ENCODE data around the gene TDP2.

DNA sequence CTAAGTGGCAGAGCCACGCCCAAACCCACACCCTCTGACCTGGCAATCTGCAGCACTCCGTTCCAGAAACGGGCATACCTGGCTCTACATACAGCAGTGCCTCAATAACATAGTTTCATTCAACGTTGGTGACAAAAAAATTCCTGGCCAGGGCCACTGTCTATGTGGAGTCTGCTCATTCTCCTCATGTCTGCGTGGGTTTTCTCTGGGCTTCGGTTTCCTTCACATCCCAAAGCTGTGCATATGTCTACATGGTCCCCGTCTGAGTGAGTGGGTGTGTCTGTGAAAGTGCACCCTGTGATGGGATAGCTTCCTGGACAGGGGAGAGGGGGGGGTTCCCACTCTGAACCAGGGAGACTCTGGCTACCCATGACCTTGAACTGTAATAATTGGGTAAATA is 22.8 kb downstream of the TDP2 start:
- no peak for TF ChIP-seq GATA2 (IDR thresholded peaks at IDR 0.05; ENCODE audit: low read depth, low read length)
- TF ChIP-seq GATA3 (IDR thresholded peaks at IDR 0.05; ENCODE audit: low read depth, low read length): no peak
